Inferior parietal cortex (tissue), 1 donor: ENCODE results near the gene SNAPC1.
"Not testable (repeated sequence)": the region's sequence is repeated elsewhere in the genome, so short reads cannot be mapped to it uniquely, and the experiment has no call there.

Experiments
- DNase-seq: peaks from one replicate; pipeline ENCODE4 v3.0.0-alpha.2; 2016; ENCODE audit errors: extremely low spot score

SNAPC1 gene

GRCh38 chr14:61761959-61762786, at the start of gene SNAPC1:
Gene SNAPC1, plus strand, starts transcription at chr14:61762420. Its CDS starts 41 bp downstream, at chr14:61762461.
- DNase-seq, result peak; percentile 99

GRCh38 chr14:61713724-61714437, 48.3 kb upstream of the SNAPC1 start:
- DNase-seq, result no peak

GRCh38 chr14:61716956-61717355, 45.3 kb upstream of the SNAPC1 start:
- no peak for DNase-seq

- no peak for DNase-seq
Observed at GRCh38 chr14:61718039-61718438, 44.2 kb upstream of the SNAPC1 start.

- no peak for DNase-seq
Observed at GRCh38 chr14:61719344-61720293, 42.6 kb upstream of the SNAPC1 start.

GRCh38 chr14:61720294-61720661, 41.9 kb upstream of the SNAPC1 start:
- DNase-seq, result no peak

- DNase-seq, result no peak
Observed at GRCh38 chr14:61720741-61721140, 41.5 kb upstream of the SNAPC1 start.

- no peak for DNase-seq
Observed at GRCh38 chr14:61724133-61724532, 38.1 kb upstream of the SNAPC1 start.

GRCh38 chr14:61726778-61727658, 35.2 kb upstream of the SNAPC1 start:
- no peak for DNase-seq

- DNase-seq, result peak; percentile 51
Observed at GRCh38 chr14:61730756-61731373, 31.4 kb upstream of the SNAPC1 start.

GRCh38 chr14:61733972-61734371, 28.2 kb upstream of the SNAPC1 start:
- DNase-seq, result no peak

GRCh38 chr14:61736751-61737150, 25.5 kb upstream of the SNAPC1 start:
- DNase-seq, result no peak

- no peak for DNase-seq
Observed at GRCh38 chr14:61737915-61738314, 24.3 kb upstream of the SNAPC1 start.

GRCh38 chr14:61739133-61739532, 23.1 kb upstream of the SNAPC1 start:
- no peak for DNase-seq

- DNase-seq, result no peak
Observed at GRCh38 chr14:61742371-61742770, 19.8 kb upstream of the SNAPC1 start.

- DNase-seq, result no peak
Observed at GRCh38 chr14:61744238-61744637, 18.0 kb upstream of the SNAPC1 start.

GRCh38 chr14:61746346-61746745, 15.9 kb upstream of the SNAPC1 start:
- not testable (repeated sequence) for DNase-seq

- no peak for DNase-seq
Observed at GRCh38 chr14:61746881-61747280, 15.3 kb upstream of the SNAPC1 start.

GRCh38 chr14:61747342-61747741, 14.9 kb upstream of the SNAPC1 start:
- no peak for DNase-seq

- DNase-seq, result no peak
Observed at GRCh38 chr14:61749264-61749663, 13.0 kb upstream of the SNAPC1 start.

- DNase-seq, result no peak
Observed at GRCh38 chr14:61749867-61750266, 12.4 kb upstream of the SNAPC1 start.
